Activated CD4-positive, alpha-beta T cell treated with anti-CD3 and anti-CD28 coated beads, Interleukin-2, Interleukin-6, amounts not matched to agents 100 ng/mL and 50 ng/mL, durations not matched to agents 16 hours and 8 hours (primary cell): ENCODE measurements around the gene KIF22.
A peak's percentile ranks its signal among the peaks of the same experiment; 100 is the strongest.

Experiments
- DNase-seq: peaks from one replicate; pipeline ENCODE4 v3.0.0-alpha.2; 2020

The KIF22 gene

GRCh38 chr16:29804455-29805231 is 14.1 kb downstream of the KIF22 start:
- DNase-seq = no peak

- DNase-seq = peak; percentile 98
Measured at GRCh38 chr16:29805232-29806098, 14.9 kb downstream of the KIF22 start.

- DNase-seq = no peak
Measured at GRCh38 chr16:29806099-29806579, 15.6 kb downstream of the KIF22 start, which contains the start of gene MAZ. MAZ (plus strand) TSS chr16:29806529; CDS start chr16:29806702, 173 bp downstream.

- peak; percentile 77 for DNase-seq
Measured at GRCh38 chr16:29806641-29807425, 16.3 kb downstream of the KIF22 start.

DNA sequence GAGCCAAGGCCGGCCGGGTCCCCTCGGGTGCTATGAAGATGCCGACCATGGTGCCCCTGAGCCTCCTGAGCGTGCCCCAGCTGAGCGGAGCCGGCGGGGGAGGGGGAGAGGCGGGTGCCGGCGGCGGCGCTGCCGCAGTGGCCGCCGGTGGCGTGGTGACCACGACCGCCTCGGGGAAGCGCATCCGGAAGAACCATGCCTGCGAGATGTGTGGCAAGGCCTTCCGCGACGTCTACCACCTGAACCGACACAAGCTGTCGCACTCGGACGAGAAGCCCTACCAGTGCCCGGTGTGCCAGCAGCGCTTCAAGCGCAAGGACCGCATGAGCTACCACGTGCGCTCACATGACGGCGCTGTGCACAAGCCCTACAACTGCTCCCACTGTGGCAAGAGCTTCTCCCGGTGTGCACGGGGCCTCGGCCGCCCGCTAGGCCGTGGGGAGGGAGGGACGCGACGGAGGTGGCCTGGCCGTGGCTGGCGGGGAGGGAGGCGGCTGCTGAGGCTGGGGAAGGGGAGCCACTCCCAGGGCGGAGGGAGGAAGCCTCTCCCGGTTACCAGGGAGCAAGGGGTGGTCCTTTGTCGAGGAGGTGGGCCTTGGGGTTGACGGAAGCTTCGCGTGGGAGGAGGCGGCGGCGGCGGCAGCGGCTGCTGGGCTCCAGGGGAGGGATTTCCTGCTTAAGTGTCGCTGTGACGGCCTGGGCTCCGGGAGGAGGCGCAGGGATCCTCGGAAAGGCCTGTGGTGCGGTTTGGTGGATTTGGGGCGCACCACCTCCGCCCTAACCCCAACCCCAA is 17.1 kb downstream of the KIF22 start:
- DNase-seq = peak; percentile 94

- DNase-seq = peak; percentile 46
Measured at GRCh38 chr16:29808219-29808900, 17.8 kb downstream of the KIF22 start.

- no peak for DNase-seq
Measured at GRCh38 chr16:29809031-29809747, 18.6 kb downstream of the KIF22 start.

GRCh38 chr16:29809850-29810698 is 19.5 kb downstream of the KIF22 start:
- peak; percentile 57 for DNase-seq

DNA sequence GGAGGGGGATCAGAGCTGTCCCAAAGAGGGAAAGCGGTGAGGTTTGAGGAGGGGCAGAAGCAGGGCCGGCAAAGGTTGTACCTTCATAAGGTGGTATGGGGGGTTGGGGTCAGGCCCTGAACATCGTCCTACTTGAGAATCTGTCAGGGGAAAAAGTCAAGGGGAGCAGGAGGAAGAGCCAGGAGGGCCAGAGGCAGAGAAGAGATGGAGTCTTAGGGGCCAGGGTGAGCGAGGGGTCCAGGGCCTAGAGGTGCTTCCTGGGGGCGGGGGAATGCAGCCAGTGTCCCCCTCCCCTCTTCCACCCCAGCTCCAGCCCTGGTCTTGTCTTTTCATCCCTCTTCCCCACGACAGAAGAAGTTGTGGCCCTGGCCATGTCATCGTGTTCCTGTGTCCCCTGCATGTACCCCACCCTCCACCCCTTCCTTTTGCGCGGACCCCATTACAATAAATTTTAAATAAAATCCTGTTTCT is 20.2 kb downstream of the KIF22 start:
- no peak for DNase-seq

GRCh38 chr16:29811170-29811895 is 20.8 kb downstream of the KIF22 start:
- DNase-seq = peak; percentile 91

DNA sequence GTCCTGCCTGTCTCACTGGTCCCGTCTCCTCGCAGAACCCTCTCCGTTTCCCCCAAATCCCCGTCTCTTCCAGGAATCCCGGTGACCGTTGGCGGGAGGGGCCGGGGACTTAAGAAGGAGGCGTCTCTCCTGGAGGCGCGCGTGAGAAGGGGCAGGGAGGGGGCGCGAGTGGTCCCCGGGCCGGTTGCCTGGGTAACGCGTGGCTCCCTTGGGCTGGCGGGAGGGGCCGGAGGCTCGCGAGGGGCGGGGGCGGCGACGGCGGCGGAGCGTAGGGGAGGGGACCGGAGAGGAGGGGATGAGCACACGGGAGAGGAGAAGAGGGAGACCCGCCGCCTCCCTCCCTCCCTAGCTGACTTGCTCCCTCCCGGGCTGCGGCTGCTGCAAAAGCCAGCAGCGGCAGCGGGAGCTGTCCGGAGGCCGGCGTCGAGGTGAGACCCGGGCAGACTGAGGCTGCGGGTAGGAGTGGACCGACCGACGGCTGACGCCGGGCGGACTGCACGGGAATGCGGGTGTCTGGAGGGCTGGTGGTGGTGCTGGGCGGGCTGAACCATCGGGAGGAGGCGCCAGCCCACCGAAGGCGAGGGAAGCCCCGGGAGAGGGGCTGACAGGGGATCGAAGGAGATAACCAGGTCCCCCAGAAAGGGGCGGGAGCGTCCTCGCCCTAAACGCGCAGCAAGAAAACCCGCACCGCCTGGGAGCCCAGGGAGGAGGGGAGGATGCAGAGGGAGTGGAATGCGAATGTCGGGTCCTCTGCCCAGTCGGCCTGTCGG is 21.5 kb downstream of the KIF22 start, which contains the start of gene PRRT2:
Gene PRRT2, plus strand, starts transcription at position 298 of the 770 bp plus-strand sequence. CDS start 862 bp downstream, outside the sequence.
- peak; percentile 68 for DNase-seq

DNA sequence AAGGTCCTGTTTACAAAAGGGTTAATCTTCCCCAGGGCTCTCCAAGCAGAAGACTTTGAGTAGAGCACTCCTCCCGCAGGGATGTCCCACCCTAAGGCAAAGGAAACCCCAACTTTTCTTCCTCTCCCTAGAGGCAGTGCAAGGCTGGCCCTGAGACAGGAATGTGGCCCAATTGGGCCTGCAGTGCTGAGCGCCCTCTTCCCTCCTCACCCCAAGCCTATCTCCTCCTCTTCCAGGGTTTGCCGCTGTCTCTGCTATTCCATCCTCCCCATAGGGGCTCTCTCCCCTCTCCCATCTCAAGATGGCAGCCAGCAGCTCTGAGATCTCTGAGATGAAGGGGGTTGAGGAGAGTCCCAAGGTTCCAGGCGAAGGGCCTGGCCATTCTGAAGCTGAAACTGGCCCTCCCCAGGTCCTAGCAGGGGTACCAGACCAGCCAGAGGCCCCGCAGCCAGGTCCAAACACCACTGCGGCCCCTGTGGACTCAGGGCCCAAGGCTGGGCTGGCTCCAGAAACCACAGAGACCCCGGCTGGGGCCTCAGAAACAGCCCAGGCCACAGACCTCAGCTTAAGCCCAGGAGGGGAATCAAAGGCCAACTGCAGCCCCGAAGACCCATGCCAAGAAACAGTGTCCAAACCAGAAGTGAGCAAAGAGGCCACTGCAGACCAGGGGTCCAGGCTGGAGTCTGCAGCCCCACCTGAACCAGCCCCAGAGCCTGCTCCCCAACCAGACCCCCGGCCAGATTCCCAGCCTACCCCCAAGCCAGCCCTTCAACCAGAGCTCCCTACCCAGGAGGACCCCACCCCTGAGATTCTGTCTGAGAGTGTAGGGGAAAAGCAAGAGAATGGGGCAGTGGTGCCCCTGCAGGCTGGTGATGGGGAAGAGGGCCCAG is 22.4 kb downstream of the KIF22 start:
- no peak for DNase-seq

- DNase-seq = no peak
Measured at GRCh38 chr16:29813644-29814562, 23.4 kb downstream of the KIF22 start.

- no peak for DNase-seq
Measured at GRCh38 chr16:29814592-29814991, 24.0 kb downstream of the KIF22 start.

GRCh38 chr16:29815032-29815721 is 24.6 kb downstream of the KIF22 start:
- DNase-seq = no peak
